Measurements from ENCODE around the gene AFAP1.

AFAP1 gene

GRCh38 chr4:7782783-7783182 lies 156.9 kb downstream of the AFAP1 start:
- DNase-seq (ENCODE audit: low spot score): no peak

- no peak for DNase-seq (ENCODE audit: low spot score)
These were observed 157.7 kb downstream of the AFAP1 start for GRCh38 chr4:7781993-7782392.

- no peak for DNase-seq (ENCODE audit: low spot score)
These were observed 158.3 kb downstream of the AFAP1 start for GRCh38 chr4:7781366-7781765.

- DNase-seq (ENCODE audit: low spot score): no peak
These were observed 158.8 kb downstream of the AFAP1 start for GRCh38 chr4:7780751-7781348.

GRCh38 chr4:7779432-7779768 lies 160.3 kb downstream of the AFAP1 start:
- no peak for DNase-seq (ENCODE audit: low spot score)

- no peak for DNase-seq (ENCODE audit: low spot score)
These were observed 160.9 kb downstream of the AFAP1 start for GRCh38 chr4:7778510-7779431.

GRCh38 chr4:7777871-7778509 lies 161.7 kb downstream of the AFAP1 start:
- no peak for DNase-seq (ENCODE audit: low spot score)

- no peak for DNase-seq (ENCODE audit: low spot score)
These were observed 162.5 kb downstream of the AFAP1 start for GRCh38 chr4:7777017-7777710.

- no peak for DNase-seq (ENCODE audit: low spot score)
These were observed 164.3 kb downstream of the AFAP1 start for GRCh38 chr4:7775396-7775795.

GRCh38 chr4:7774301-7775294 lies 165.1 kb downstream of the AFAP1 start:
- DNase-seq (ENCODE audit: low spot score): no peak

GRCh38 chr4:7773401-7774180 lies 166.1 kb downstream of the AFAP1 start:
- DNase-seq (ENCODE audit: low spot score): no peak

GRCh38 chr4:7772711-7773385 lies 166.8 kb downstream of the AFAP1 start:
- DNase-seq (ENCODE audit: low spot score): no peak

GRCh38 chr4:7771541-7772507 lies 167.8 kb downstream of the AFAP1 start:
- DNase-seq (ENCODE audit: low spot score): no peak

GRCh38 chr4:7771056-7771455 lies 168.6 kb downstream of the AFAP1 start:
- DNase-seq (ENCODE audit: low spot score): no peak

GRCh38 chr4:7770224-7771050 lies 169.2 kb downstream of the AFAP1 start:
- no peak for DNase-seq (ENCODE audit: low spot score)

- no peak for DNase-seq (ENCODE audit: low spot score)
These were observed 170.1 kb downstream of the AFAP1 start for GRCh38 chr4:7769396-7770223.

GRCh38 chr4:7768736-7769135 lies 170.9 kb downstream of the AFAP1 start:
- DNase-seq (ENCODE audit: low spot score): no peak

All from germinal center (tissue), 1 donor.